Measurements from ENCODE around the gene NGRN. TPM values are rescaled to one million over a fixed set of nuclear protein-coding genes. Genes with fewer than 3 reads are reported as not detected.

Gene NGRN
- total RNA-seq, 1 experiment from 2014 or later: 137 TPM

- intact Hi-C loops (cut with micrococcal nuclease; ENCODE audit: unreplicated experiment): no loop called here
- H3K27me3 ChIP-seq (ENCODE audit: control insufficient read depth, insufficient read depth, low read length): no peaks in the 10 kb centered on the region
- no TSS peak for BruUV-seq (replicated peaks)
- in situ Hi-C loops (cut with HindIII; ENCODE audit: low pct_unique_long_range_greater_than_20kb, low sequenced_read_pairs): no loop called here
- peak overlapping the region; percentile 40; the same call in 1 of the 2 replicates for H3K27ac ChIP-seq (ENCODE audit: low read length)
- CTCF ChIA-PET: no interaction called here
- TF ChIP-seq CTCF (IDR thresholded peaks at IDR 0.05): no peak
- TF ChIP-seq POLR2AphosphoS5 (IDR thresholded peaks at IDR 0.05; ENCODE audit: low read depth, low read length): no peak
- no peak for TF ChIP-seq TCF7L2 (IDR thresholded peaks at IDR 0.05; ENCODE audit: low read depth, low read length)
- TF ChIP-seq SIN3A (IDR thresholded peaks at IDR 0.05; ENCODE audit: borderline replicate concordance, insufficient read depth, low read depth, low read length): no peak
- TF ChIP-seq REST (IDR thresholded peaks at IDR 0.05; ENCODE audit: insufficient read depth in 1 of 2, low read depth in 2 of 2, low read length in 1 of 2): no peak
- ATAC-seq (no peak), DNase-seq (ENCODE audit: low read depth, low spot score) (no peak)
- peaks cover 8% of the 10 kb centered on the region for H3K4me1 ChIP-seq (ENCODE audit: control insufficient read depth, insufficient read depth, low read length)
- H3K9me3 ChIP-seq (ENCODE audit: control insufficient read depth, insufficient read depth, low read depth, low read length): no peaks in the 10 kb centered on the region
- no peaks in the 10 kb centered on the region; the same call in none of the 2 replicates for H3K36me3 ChIP-seq (ENCODE audit: control insufficient read depth, insufficient read depth, low read length)
- H3K4me3 ChIP-seq (ENCODE audit: low read depth in 2 of 2, low read length in 2 of 2): no peak overlapping the region
- POLR2A ChIA-PET: interaction anchor here (0.6 to 1.3 kb wide), 3 partner anchors 13 to 16 kb away, joined by 4 to 8 read pairs (median 5); partner anchors contain the start of gene TTLL13
These were observed 3.7 kb upstream of the NGRN start for GRCh38 chr15:90261811-90262210.

GRCh38 chr15:90262426-90262825 is 3.0 kb upstream of the NGRN start:
- DNase-seq (ENCODE audit: low read depth, low spot score) (no peak), ATAC-seq (no peak)
- no TSS peak for BruUV-seq (replicated peaks)
- no peak overlapping the region for H3K4me3 ChIP-seq (ENCODE audit: low read depth in 2 of 2, low read length in 2 of 2)
- CTCF ChIA-PET: no interaction called here
- intact Hi-C loops (cut with micrococcal nuclease; ENCODE audit: unreplicated experiment) (no loop called here), in situ Hi-C loops (cut with HindIII; ENCODE audit: low pct_unique_long_range_greater_than_20kb, low sequenced_read_pairs) (no loop called here)
- POLR2A ChIA-PET: interaction anchor here (1.3 kb wide), 1 partner anchor 13 kb away, joined by 4 read pairs; the partner anchor contains the start of gene TTLL13
- H3K9me3 ChIP-seq (ENCODE audit: control insufficient read depth, insufficient read depth, low read depth, low read length): no peaks in the 10 kb centered on the region
- no peaks in the 10 kb centered on the region; the same call in none of the 2 replicates for H3K36me3 ChIP-seq (ENCODE audit: control insufficient read depth, insufficient read depth, low read length)
- H3K27ac ChIP-seq (ENCODE audit: low read length): 0 out of 2 replicates have a peak overlapping the region, but pooled peaks have one; percentile 40
- no peaks in the 10 kb centered on the region for H3K27me3 ChIP-seq (ENCODE audit: control insufficient read depth, insufficient read depth, low read length)
- TF ChIP-seq CTCF (IDR thresholded peaks at IDR 0.05) (no peak), POLR2AphosphoS5 (IDR thresholded peaks at IDR 0.05; ENCODE audit: low read depth, low read length) (no peak), REST (IDR thresholded peaks at IDR 0.05; ENCODE audit: insufficient read depth in 1 of 2, low read depth in 2 of 2, low read length in 1 of 2) (no peak), TCF7L2 (IDR thresholded peaks at IDR 0.05; ENCODE audit: low read depth, low read length) (no peak), SIN3A (IDR thresholded peaks at IDR 0.05; ENCODE audit: borderline replicate concordance, insufficient read depth, low read depth, low read length) (no peak)
- H3K4me1 ChIP-seq (ENCODE audit: control insufficient read depth, insufficient read depth, low read length): peaks cover 14% of the 10 kb centered on the region

Measured in Panc1 (cell line).